ENCODE measurements around the gene ARL8A.
"Not testable (repeated sequence)": the region's sequence is repeated elsewhere in the genome, so short reads cannot be mapped to it uniquely, and the experiment has no call there.

ARL8A gene

GRCh38 chr1:202112859-202113689, 31.5 kb downstream of the ARL8A start:
- no peak for DNase-seq (ENCODE audit: low read depth)

- not testable (repeated sequence) for DNase-seq (ENCODE audit: low read depth)
Observed at GRCh38 chr1:202111589-202111988, 32.9 kb downstream of the ARL8A start.

GRCh38 chr1:202110977-202111376, 33.6 kb downstream of the ARL8A start:
- no peak for DNase-seq (ENCODE audit: low read depth)

GRCh38 chr1:202107801-202108731, 36.5 kb downstream of the ARL8A start:
- DNase-seq (ENCODE audit: low read depth): no peak

GRCh38 chr1:202107321-202107761, 37.2 kb downstream of the ARL8A start:
- DNase-seq (ENCODE audit: low read depth): no peak

GRCh38 chr1:202106340-202107254, 37.9 kb downstream of the ARL8A start:
- DNase-seq (ENCODE audit: low read depth): no peak

- no peak for DNase-seq (ENCODE audit: low read depth)
Observed at GRCh38 chr1:202105571-202106339, 38.8 kb downstream of the ARL8A start.

- DNase-seq (ENCODE audit: low read depth): no peak
Observed at GRCh38 chr1:202104073-202104472, 40.5 kb downstream of the ARL8A start.

GRCh38 chr1:202101184-202101583, 43.4 kb downstream of the ARL8A start:
- DNase-seq (ENCODE audit: low read depth): no peak

- no peak for DNase-seq (ENCODE audit: low read depth)
Observed at GRCh38 chr1:202093858-202094257, 50.7 kb downstream of the ARL8A start.

- DNase-seq (ENCODE audit: low read depth): no peak
Observed at GRCh38 chr1:202090994-202091393, 53.5 kb downstream of the ARL8A start.

GRCh38 chr1:202088206-202088605, 56.3 kb downstream of the ARL8A start:
- DNase-seq (ENCODE audit: low read depth): no peak

- no peak for DNase-seq (ENCODE audit: low read depth)
Observed at GRCh38 chr1:202086579-202087350, 57.8 kb downstream of the ARL8A start.

- DNase-seq (ENCODE audit: low read depth): no peak
Observed at GRCh38 chr1:202085682-202086373, 58.7 kb downstream of the ARL8A start.

GRCh38 chr1:202084791-202085681, 59.5 kb downstream of the ARL8A start:
- no peak for DNase-seq (ENCODE audit: low read depth)

Measured in stimulated activated CD8-positive, alpha-beta memory T cell treated with anti-CD3 and anti-CD28 coated beads, Interleukin-12 subunit alpha, Interleukin-12 subunit beta, amount 100 ng/mL, for 1 hour (primary cell).